GM12878 (cell line): ENCODE results near the gene THOC6. TPM values are rescaled to one million over a fixed set of nuclear protein-coding genes. Genes with fewer than 3 reads are reported as not detected.

Experiments
- ATAC-seq: fragments of 200-7000 bp; cut with Tn5 transposase; 3 replicates; pipeline ENCODE4 v1.9.1; 2020; ENCODE audit warnings: mild to moderate bottlenecking, moderate library complexity
- BruUV-seq: library from RNA; stranded (reverse); fragments of 400-500 nt; replicated peaks from 2 replicates; lab custom pipeline; 2021; lab: Mats Ljungman, UMichigan
- CTCF ChIA-PET: fragments of 300-600 bp; sonication (Branson Sonifier 250); formaldehyde crosslinking; extraction: SDS; loops from one replicate; lab custom pipeline; 2021; ENCODE audit warnings: inconsistent platforms; lab: Yijun Ruan, JAX
- POLR2A ChIA-PET: fragments of 350-600 bp; formaldehyde crosslinking; extraction: SDS; loops from one replicate; lab custom pipeline; 2021; ENCODE audit warnings: inconsistent platforms; lab: Charles Lee
- RAD21 ChIA-PET: fragments of 300-600 bp; sonication (Branson Sonifier 250); formaldehyde crosslinking; loops from one replicate; lab custom pipeline; 2023; ENCODE audit warnings: antibody characterized with exemption; ENCODE audit not compliant: unreplicated experiment; lab: Charles Lee
- SMC1A ChIA-PET: fragments of 300-600 bp; sonication (Branson Sonifier 250); formaldehyde crosslinking; loops from one replicate; lab custom pipeline; 2023; ENCODE audit not compliant: unreplicated experiment, uncharacterized antibody; lab: Charles Lee
- DNase-seq: peaks from one replicate; pipeline ENCODE4 v3.0.0-alpha.2; 2011; ENCODE audit warnings: low read depth, low spot score
- FAIRE-seq: peaks from 3 replicates; lab custom pipeline; 2011; peaks lifted over from hg19 to GRCh38; lab: Jason Lieb, UNC
- H2AFZ ChIP-seq: 2 replicates; pipeline ENCODE4 v1.6.0; 2011; ENCODE audit warnings: low read depth, low read length, control low read depth; ENCODE audit not compliant: control insufficient read depth
- H3K27ac ChIP-seq: 2 replicates; pipeline ENCODE4 v1.5.1; 2011; ENCODE audit warnings: control low read depth; ENCODE audit not compliant: control insufficient read depth, insufficient read depth
- H3K27me3 ChIP-seq, 2 experiments: replicated peaks in 1 of 2; 2 replicates each; pipeline versions ENCODE4 v1.6.0 to v1.6.1; 2011; ENCODE audit warnings: low read length in 1 of 2; ENCODE audit not compliant: control insufficient read depth in 2 of 2, insufficient read depth in 2 of 2
- H3K36me3 ChIP-seq, 2 experiments: 2 replicates each; pipeline ENCODE4 v1.5.1; 2011; ENCODE audit warnings: low read length in 1 of 2; ENCODE audit not compliant: control insufficient read depth in 2 of 2, insufficient read depth in 2 of 2
- H3K4me1 ChIP-seq: 2 replicates; pipeline ENCODE4 v1.6.1; 2011; ENCODE audit warnings: mild to moderate bottlenecking, low read length, moderate library complexity, mixed read lengths; ENCODE audit not compliant: control insufficient read depth, insufficient read depth
- H3K4me2 ChIP-seq: 2 replicates; pipeline ENCODE4 v1.6.0; 2011; ENCODE audit warnings: control low read depth; ENCODE audit not compliant: control insufficient read depth, insufficient read depth
- H3K4me3 ChIP-seq: fragments of 200-600 bp; sonication (generic); 2 replicates; pipeline ENCODE4 v1.5.1; 2016
- H3K79me2 ChIP-seq: 2 replicates; pipeline ENCODE4 v1.6.0; 2011; ENCODE audit warnings: low read length; ENCODE audit not compliant: control insufficient read depth, insufficient read depth
- H3K9ac ChIP-seq: 2 replicates; pipeline ENCODE4 v1.8.0; 2011; ENCODE audit warnings: low read length, control low read depth, mixed read lengths; ENCODE audit not compliant: control insufficient read depth, insufficient read depth
- H3K9me3 ChIP-seq: replicated peaks from 3 replicates; pipeline ENCODE4 v1.5.1; 2011; ENCODE audit warnings: mild to moderate bottlenecking, low read length; ENCODE audit not compliant: control insufficient read depth, insufficient read depth
- H4K20me1 ChIP-seq: 2 replicates; pipeline ENCODE4 v1.6.0; 2011; ENCODE audit not compliant: control insufficient read depth, insufficient read depth
- CHD2 ChIP-seq: IDR thresholded peaks from 2 replicates; pipeline ENCODE4 v1.6.1; 2011; ENCODE audit warnings: low read depth, low read length, improper control_type of control experiment, borderline replicate concordance
- MTA2 ChIP-seq: fragments of 450-650 bp; IDR thresholded peaks from 2 replicates; pipeline ENCODE4 v1.6.1; 2016; ENCODE audit warnings: low read depth, mild to moderate bottlenecking, moderate library complexity
- NFYB ChIP-seq: IDR thresholded peaks from 2 replicates; pipeline ENCODE4 v1.6.1; 2011; ENCODE audit warnings: low read depth, mild to moderate bottlenecking, low read length, improper control_type of control experiment, moderate library complexity; ENCODE audit not compliant: insufficient read depth
- RUNX3 ChIP-seq: IDR thresholded peaks from 2 replicates; pipeline ENCODE4 v1.6.1; 2012; ENCODE audit warnings: low read length, inconsistent platforms
- TARDBP ChIP-seq: IDR thresholded peaks from 2 replicates; pipeline ENCODE4 v1.6.1; 2016; ENCODE audit warnings: borderline replicate concordance
- YBX1 ChIP-seq: fragments of 450-650 bp; IDR thresholded peaks from 2 replicates; pipeline ENCODE4 v1.6.1; 2016; ENCODE audit warnings: antibody characterized with exemption
- WGBS: methylation state at CpG from one replicate; pipeline ENCODE4 v1.1.6; 2016; ENCODE audit warnings: low lambda C conversion rate; ENCODE audit not compliant: insufficient replicate concordance, insufficient coverage; ENCODE audit errors: missing lambda C conversion rate; 5-methylcytosine and 5-hydroxymethylcytosine counted together
- in situ Hi-C: fragments of 300-500 bp; cut with MboI; formaldehyde crosslinking; loops from 9 replicates; pipeline ENCODE4 v1.14.3; 2018; ENCODE audit warnings: mixed read lengths
- intact Hi-C: fragments of 100-400 bp; cut with micrococcal nuclease; formaldehyde crosslinking; loops from one replicate; pipeline ENCODE4 v1.14.2; 2022; ENCODE audit not compliant: unreplicated experiment
- polyA plus RNA-seq, 11 experiments: library from polyadenylated mRNA; depleted of rRNA in 4 of 11; unstranded in 6 of 11; stranded (reverse) in 5 of 11; fragments of >200 nt; fragmentation: Nextera tagmentation in 4 of 11; fragmentation: Illumina TruSeq in 1 of 11; extraction: Ambion mirVana in 4 of 11; extraction: Trizol in 1 of 11; gene quantifications; 1 replicate in 1 of 11; 2 replicates in 10 of 11; pipeline versions ENCODE4 v1.2.1 to v1.2.3, GENCODE V29; 2011 to 2016; ENCODE audit warnings: inconsistent platforms in 2 of 11, missing spikeins in 2 of 11, low read depth in 1 of 11
- total RNA-seq, 4 experiments: library from RNA; depleted of rRNA in 3 of 4; stranded (reverse); fragments of >200 nt in 3 of 4; fragmentation: Illumina TruSeq in 1 of 4; extraction: Trizol in 1 of 4; gene quantifications; 2 replicates each; pipeline versions ENCODE4 v1.2.1 to v1.2.3, GENCODE V29; 2013 to 2021
- TF ChIP-seq, protein P1 (sequence below): IDR thresholded peaks from 2 replicates; pipeline ENCODE4 v1.6.1; 2012; ENCODE audit warnings: mild to moderate bottlenecking, low read depth, low read length
- TF ChIP-seq, protein P2 (sequence below): fragments of 450-650 bp; IDR thresholded peaks from 2 replicates; pipeline ENCODE4 v1.6.1; 2014; ENCODE audit warnings: mild to moderate bottlenecking

The THOC6 gene
- total and polyA plus RNA-seq, 10 of the 15 experiments (the other 5 are each of a cell fraction or from before 2014, with no cell fraction given), result 1.0 to 54.4 (median 27.9) TPM

DNA sequence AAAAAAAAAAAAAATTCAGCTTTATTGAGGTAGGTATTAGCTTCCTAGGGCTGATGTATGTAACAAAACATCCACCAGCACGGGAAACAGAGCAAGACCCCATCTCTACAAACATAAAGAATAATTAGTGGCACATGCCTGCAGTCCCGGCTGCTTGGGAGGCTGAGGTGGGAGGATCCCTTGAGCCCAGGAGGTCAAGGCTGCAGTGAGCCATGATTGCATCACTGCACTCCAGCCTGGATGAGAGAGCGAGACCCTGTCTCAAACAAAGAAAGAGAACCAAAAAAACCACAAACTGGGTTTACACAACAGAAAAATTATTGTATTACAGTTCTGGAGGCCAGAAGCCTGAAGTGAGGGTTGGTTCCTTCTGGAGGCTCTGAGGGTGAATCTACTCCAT lies 18.5 kb downstream of the THOC6 start:
- CTCF ChIA-PET, result interaction anchor here (1.0 to 9.0 kb wide), 5 partner anchors 8 to 88 kb away, joined by 3 to 76 read pairs (median 3); partner anchors contain the start of genes HCFC1R1 and THOC6
- ATAC-seq, result no peak
- intact Hi-C loops, result no loop called here

More for the DNA sequence above, 18.5 kb downstream of the THOC6 start:
- Histone ChIP-seq H2AFZ (no peak overlapping the region), H3K9me3 (no peaks in the 10 kb centered on the region), H3K4me1 (peaks cover 2% of the 10 kb centered on the region; the same call in 1 of the 2 replicates), H3K27ac (no peak overlapping the region), H3K36me3 (no peaks in the 10 kb centered on the region), H3K4me3 (no peak overlapping the region), H3K9ac (no peak overlapping the region), H4K20me1 (no peaks in the 10 kb centered on the region), H3K4me2 (no peak overlapping the region), H3K79me2 (no peaks in the 10 kb centered on the region)
- POLR2A ChIA-PET, result interaction anchor here (0.8 to 1.1 kb wide), 3 partner anchors 11 to 77 kb away, joined by 4 to 9 read pairs (median 5); no protein-coding TSS in a partner anchor
- no peak for DNase-seq
- WGBS, result 22% methylated on average over 3 of the region's 3 CpGs
- BruUV-seq, result no TSS peak
- in situ Hi-C loops, result no loop called here
- TF ChIP-seq, protein P1, sequence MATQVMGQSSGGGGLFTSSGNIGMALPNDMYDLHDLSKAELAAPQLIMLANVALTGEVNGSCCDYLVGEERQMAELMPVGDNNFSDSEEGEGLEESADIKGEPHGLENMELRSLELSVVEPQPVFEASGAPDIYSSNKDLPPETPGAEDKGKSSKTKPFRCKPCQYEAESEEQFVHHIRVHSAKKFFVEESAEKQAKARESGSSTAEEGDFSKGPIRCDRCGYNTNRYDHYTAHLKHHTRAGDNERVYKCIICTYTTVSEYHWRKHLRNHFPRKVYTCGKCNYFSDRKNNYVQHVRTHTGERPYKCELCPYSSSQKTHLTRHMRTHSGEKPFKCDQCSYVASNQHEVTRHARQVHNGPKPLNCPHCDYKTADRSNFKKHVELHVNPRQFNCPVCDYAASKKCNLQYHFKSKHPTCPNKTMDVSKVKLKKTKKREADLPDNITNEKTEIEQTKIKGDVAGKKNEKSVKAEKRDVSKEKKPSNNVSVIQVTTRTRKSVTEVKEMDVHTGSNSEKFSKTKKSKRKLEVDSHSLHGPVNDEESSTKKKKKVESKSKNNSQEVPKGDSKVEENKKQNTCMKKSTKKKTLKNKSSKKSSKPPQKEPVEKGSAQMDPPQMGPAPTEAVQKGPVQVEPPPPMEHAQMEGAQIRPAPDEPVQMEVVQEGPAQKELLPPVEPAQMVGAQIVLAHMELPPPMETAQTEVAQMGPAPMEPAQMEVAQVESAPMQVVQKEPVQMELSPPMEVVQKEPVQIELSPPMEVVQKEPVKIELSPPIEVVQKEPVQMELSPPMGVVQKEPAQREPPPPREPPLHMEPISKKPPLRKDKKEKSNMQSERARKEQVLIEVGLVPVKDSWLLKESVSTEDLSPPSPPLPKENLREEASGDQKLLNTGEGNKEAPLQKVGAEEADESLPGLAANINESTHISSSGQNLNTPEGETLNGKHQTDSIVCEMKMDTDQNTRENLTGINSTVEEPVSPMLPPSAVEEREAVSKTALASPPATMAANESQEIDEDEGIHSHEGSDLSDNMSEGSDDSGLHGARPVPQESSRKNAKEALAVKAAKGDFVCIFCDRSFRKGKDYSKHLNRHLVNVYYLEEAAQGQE, result no peak
- TF ChIP-seq YBX1 (no peak), MTA2 (no peak), TARDBP (no peak), CHD2 (no peak), RUNX3 (no peak), NFYB (no peak)
- TF ChIP-seq, protein P2, sequence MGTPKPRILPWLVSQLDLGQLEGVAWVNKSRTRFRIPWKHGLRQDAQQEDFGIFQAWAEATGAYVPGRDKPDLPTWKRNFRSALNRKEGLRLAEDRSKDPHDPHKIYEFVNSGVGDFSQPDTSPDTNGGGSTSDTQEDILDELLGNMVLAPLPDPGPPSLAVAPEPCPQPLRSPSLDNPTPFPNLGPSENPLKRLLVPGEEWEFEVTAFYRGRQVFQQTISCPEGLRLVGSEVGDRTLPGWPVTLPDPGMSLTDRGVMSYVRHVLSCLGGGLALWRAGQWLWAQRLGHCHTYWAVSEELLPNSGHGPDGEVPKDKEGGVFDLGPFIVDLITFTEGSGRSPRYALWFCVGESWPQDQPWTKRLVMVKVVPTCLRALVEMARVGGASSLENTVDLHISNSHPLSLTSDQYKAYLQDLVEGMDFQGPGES, result no peak
- TF ChIP-seq, all 136 proteins: peak for 0
- peaks cover 0 to 6% of the 10 kb centered on the region in 2 experiments; a peak in 3 of 4 replicates for H3K27me3 ChIP-seq
- RAD21 ChIA-PET, result interaction anchor here (0.7 to 1.9 kb wide), 3 partner anchors 11 to 39 kb away, joined by 3 to 7 read pairs (median 3); no protein-coding TSS in a partner anchor
- SMC1A ChIA-PET, result interaction anchor here (0.7 to 1.1 kb wide), 2 partner anchors 14 to 1724 kb away, joined by 3 to 4 read pairs; partner anchors contain the start of gene ZNF500
- FAIRE-seq, result no peak
